Activated T-cell treated with anti-CD3 and anti-CD28 coated beads, Interleukin-2, amount 50 U/mL, for 24 hours (primary cell): ENCODE results near the gene HTR4.
"Not testable (repeated sequence)": the region's sequence is repeated elsewhere in the genome, so short reads cannot be mapped to it uniquely, and the experiment has no call there.

Experiments
- DNase-seq: peaks from one replicate; pipeline ENCODE4 v3.0.0-alpha.2; 2020
- H3K27ac Mint-ChIP-seq: 2 replicates; pipeline ENCODE4 v1.8.0; 2020; ENCODE audit warnings: mild to moderate bottlenecking, mixed read lengths
- H3K27me3 Mint-ChIP-seq: 2 replicates; pipeline ENCODE4 v1.8.0; 2020; ENCODE audit warnings: mixed read lengths
- H3K36me3 Mint-ChIP-seq: 2 replicates; pipeline ENCODE4 v1.8.0; 2020; ENCODE audit warnings: low read depth, mixed read lengths
- H3K4me1 Mint-ChIP-seq: 2 replicates; pipeline ENCODE4 v1.8.0; 2020; ENCODE audit warnings: low read depth, mixed read lengths
- H3K4me3 Mint-ChIP-seq: 2 replicates; pipeline ENCODE4 v1.8.0; 2020; ENCODE audit warnings: mild to moderate bottlenecking, moderate library complexity, mixed read lengths
- H3K9me3 Mint-ChIP-seq: 2 replicates; pipeline ENCODE4 v1.8.0; 2020; ENCODE audit warnings: mixed read lengths

HTR4 gene

GRCh38 chr5:148554621-148555020 is 99.7 kb downstream of the HTR4 start:
- no peaks in the 10 kb centered on the region for H3K9me3 Mint-ChIP-seq
- no peaks in the 10 kb centered on the region for H3K36me3 Mint-ChIP-seq
- H3K4me3 Mint-ChIP-seq, result no peak overlapping the region
- H3K27ac Mint-ChIP-seq, result no peak overlapping the region
- DNase-seq, result no peak
- H3K27me3 Mint-ChIP-seq, result peaks cover 5% of the 10 kb centered on the region
- H3K4me1 Mint-ChIP-seq, result no peaks in the 10 kb centered on the region

GRCh38 chr5:148543727-148544126 is 110.6 kb downstream of the HTR4 start:
- no peaks in the 10 kb centered on the region for H3K36me3 Mint-ChIP-seq
- H3K27ac Mint-ChIP-seq, result no peak overlapping the region
- H3K4me3 Mint-ChIP-seq, result no peak overlapping the region
- H3K27me3 Mint-ChIP-seq, result peaks cover 3% of the 10 kb centered on the region
- H3K4me1 Mint-ChIP-seq, result no peaks in the 10 kb centered on the region
- H3K9me3 Mint-ChIP-seq, result peaks cover 4% of the 10 kb centered on the region
- DNase-seq, result no peak

- DNase-seq, result no peak
- no peaks in the 10 kb centered on the region for H3K4me1 Mint-ChIP-seq
- peaks cover 3% of the 10 kb centered on the region for H3K27me3 Mint-ChIP-seq
- H3K4me3 Mint-ChIP-seq, result no peak overlapping the region
- no peak overlapping the region for H3K27ac Mint-ChIP-seq
- H3K9me3 Mint-ChIP-seq, result peaks cover 4% of the 10 kb centered on the region
- H3K36me3 Mint-ChIP-seq, result no peaks in the 10 kb centered on the region
Measured at GRCh38 chr5:148542812-148543211, 111.5 kb downstream of the HTR4 start.

- no peaks in the 10 kb centered on the region for H3K36me3 Mint-ChIP-seq
- no peak overlapping the region for H3K4me3 Mint-ChIP-seq
- peaks cover 4% of the 10 kb centered on the region for H3K9me3 Mint-ChIP-seq
- no peaks in the 10 kb centered on the region for H3K4me1 Mint-ChIP-seq
- no peak for DNase-seq
- H3K27me3 Mint-ChIP-seq, result peaks cover 12% of the 10 kb centered on the region
- no peak overlapping the region for H3K27ac Mint-ChIP-seq
Measured at GRCh38 chr5:148541054-148541835, 113.1 kb downstream of the HTR4 start.

GRCh38 chr5:148540647-148541046 is 113.7 kb downstream of the HTR4 start:
- DNase-seq, result no peak
- no peak overlapping the region for H3K27ac Mint-ChIP-seq
- H3K4me3 Mint-ChIP-seq, result no peak overlapping the region
- H3K27me3 Mint-ChIP-seq, result peaks cover 18% of the 10 kb centered on the region
- no peaks in the 10 kb centered on the region for H3K36me3 Mint-ChIP-seq
- peaks cover 4% of the 10 kb centered on the region for H3K9me3 Mint-ChIP-seq
- no peaks in the 10 kb centered on the region for H3K4me1 Mint-ChIP-seq

- Mint-ChIP-seq H3K4me3 (no peak overlapping the region), H3K9me3 (peaks cover 4% of the 10 kb centered on the region), H3K4me1 (no peaks in the 10 kb centered on the region), H3K36me3 (no peaks in the 10 kb centered on the region), H3K27me3 (peaks cover 18% of the 10 kb centered on the region), H3K27ac (no peak overlapping the region)
- no peak for DNase-seq
Measured at GRCh38 chr5:148539851-148540250, 114.5 kb downstream of the HTR4 start.

- Mint-ChIP-seq H3K27me3 (peaks cover 23% of the 10 kb centered on the region), H3K4me3 (no peak overlapping the region), H3K36me3 (no peaks in the 10 kb centered on the region), H3K4me1 (no peaks in the 10 kb centered on the region), H3K27ac (no peak overlapping the region), H3K9me3 (peaks cover 6% of the 10 kb centered on the region)
- DNase-seq, result no peak
Measured at GRCh38 chr5:148535190-148535589, 119.1 kb downstream of the HTR4 start.

- H3K9me3 Mint-ChIP-seq, result peaks cover 11% of the 10 kb centered on the region
- no peaks in the 10 kb centered on the region for H3K36me3 Mint-ChIP-seq
- peaks cover 27% of the 10 kb centered on the region for H3K27me3 Mint-ChIP-seq
- no peak overlapping the region for H3K27ac Mint-ChIP-seq
- H3K4me3 Mint-ChIP-seq, result no peak overlapping the region
- H3K4me1 Mint-ChIP-seq, result no peaks in the 10 kb centered on the region
- no peak for DNase-seq
Measured at GRCh38 chr5:148532969-148533670, 121.2 kb downstream of the HTR4 start.

- peaks cover 11% of the 10 kb centered on the region for H3K9me3 Mint-ChIP-seq
- not testable (repeated sequence) for H3K27ac Mint-ChIP-seq, H3K4me3 Mint-ChIP-seq, H3K4me1 Mint-ChIP-seq, DNase-seq, H3K36me3 Mint-ChIP-seq
- peaks cover 22% of the 10 kb centered on the region for H3K27me3 Mint-ChIP-seq
Measured at GRCh38 chr5:148529450-148529849, 124.9 kb downstream of the HTR4 start.

- peaks cover 36% of the 10 kb centered on the region for H3K27me3 Mint-ChIP-seq
- no peaks in the 10 kb centered on the region for H3K4me1 Mint-ChIP-seq
- no peaks in the 10 kb centered on the region for H3K36me3 Mint-ChIP-seq
- no peak for DNase-seq
- H3K27ac Mint-ChIP-seq, result no peak overlapping the region
- no peak overlapping the region for H3K4me3 Mint-ChIP-seq
- peaks cover 7% of the 10 kb centered on the region for H3K9me3 Mint-ChIP-seq
Measured at GRCh38 chr5:148524721-148525120, 129.6 kb downstream of the HTR4 start.

GRCh38 chr5:148523139-148523538 is 131.2 kb downstream of the HTR4 start:
- Mint-ChIP-seq H3K4me3 (no peak overlapping the region), H3K4me1 (no peaks in the 10 kb centered on the region), H3K27me3 (peaks cover 40% of the 10 kb centered on the region), H3K27ac (no peak overlapping the region), H3K36me3 (no peaks in the 10 kb centered on the region), H3K9me3 (no peaks in the 10 kb centered on the region)
- no peak for DNase-seq

- H3K36me3 Mint-ChIP-seq, result no peaks in the 10 kb centered on the region
- H3K27me3 Mint-ChIP-seq, result peaks cover 9% of the 10 kb centered on the region
- DNase-seq, result no peak
- no peak overlapping the region for H3K4me3 Mint-ChIP-seq
- H3K27ac Mint-ChIP-seq, result no peak overlapping the region
- H3K9me3 Mint-ChIP-seq, result peaks cover 7% of the 10 kb centered on the region
- H3K4me1 Mint-ChIP-seq, result peaks cover 4% of the 10 kb centered on the region
Measured at GRCh38 chr5:148515460-148515859, 138.9 kb downstream of the HTR4 start.

GRCh38 chr5:148514344-148514743 is 140.0 kb downstream of the HTR4 start:
- Mint-ChIP-seq H3K27ac (no peak overlapping the region), H3K36me3 (no peaks in the 10 kb centered on the region), H3K4me1 (peaks cover 4% of the 10 kb centered on the region), H3K4me3 (no peak overlapping the region), H3K9me3 (peaks cover 7% of the 10 kb centered on the region), H3K27me3 (peaks cover 5% of the 10 kb centered on the region)
- DNase-seq, result no peak

GRCh38 chr5:148512498-148512897 is 141.8 kb downstream of the HTR4 start:
- H3K36me3 Mint-ChIP-seq, result no peaks in the 10 kb centered on the region
- peaks cover 4% of the 10 kb centered on the region for H3K4me1 Mint-ChIP-seq
- H3K9me3 Mint-ChIP-seq, result peaks cover 7% of the 10 kb centered on the region
- no peak overlapping the region for H3K4me3 Mint-ChIP-seq
- no peak overlapping the region for H3K27ac Mint-ChIP-seq
- H3K27me3 Mint-ChIP-seq, result peaks cover 4% of the 10 kb centered on the region
- DNase-seq, result no peak

- no peaks in the 10 kb centered on the region for H3K36me3 Mint-ChIP-seq
- H3K9me3 Mint-ChIP-seq, result peaks cover 5% of the 10 kb centered on the region
- no peak for DNase-seq
Measured at GRCh38 chr5:148511810-148512347, 142.4 kb downstream of the HTR4 start.

More at GRCh38 chr5:148511810-148512347, 142.4 kb downstream of the HTR4 start:
- H3K27ac Mint-ChIP-seq, result no peak overlapping the region
- peaks cover 4% of the 10 kb centered on the region for H3K27me3 Mint-ChIP-seq
- H3K4me1 Mint-ChIP-seq, result peaks cover 4% of the 10 kb centered on the region
- H3K4me3 Mint-ChIP-seq, result no peak overlapping the region
